Measurements from ENCODE around the gene GFI1B. TPM values are rescaled to one million over a fixed set of nuclear protein-coding genes. Genes with fewer than 3 reads are reported as not detected.

Gene GFI1B
- total and polyA plus RNA-seq, 10 of the 15 experiments (the other 5 are each of a cell fraction or from before 2014, with no cell fraction given), result 0.04 to 0.11 (median 0.05) TPM; not detected in 7

DNA sequence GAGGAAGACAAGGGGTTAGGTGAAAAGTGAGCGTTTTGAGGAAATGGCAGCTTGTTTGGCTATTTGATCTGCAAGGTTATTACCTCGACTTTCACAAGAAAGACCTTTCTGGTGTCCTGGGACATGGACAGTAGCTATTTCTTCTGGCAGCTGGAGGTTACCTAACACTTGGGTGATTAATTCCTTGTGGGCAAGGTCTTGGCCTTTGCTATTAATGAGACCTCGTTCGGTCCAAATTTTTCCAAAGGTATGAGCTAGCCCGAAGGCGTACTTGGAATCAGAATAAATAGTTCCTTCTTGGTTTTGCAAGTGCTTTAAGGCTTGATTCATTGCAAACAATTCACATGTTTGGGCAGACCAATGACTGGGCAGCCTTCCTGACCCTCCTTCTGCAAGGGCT, 57.2 kb downstream of the GFI1B start (continued):
- TF ChIP-seq PAX8 (IDR thresholded peaks at IDR 0.05), result no peak

DNA sequence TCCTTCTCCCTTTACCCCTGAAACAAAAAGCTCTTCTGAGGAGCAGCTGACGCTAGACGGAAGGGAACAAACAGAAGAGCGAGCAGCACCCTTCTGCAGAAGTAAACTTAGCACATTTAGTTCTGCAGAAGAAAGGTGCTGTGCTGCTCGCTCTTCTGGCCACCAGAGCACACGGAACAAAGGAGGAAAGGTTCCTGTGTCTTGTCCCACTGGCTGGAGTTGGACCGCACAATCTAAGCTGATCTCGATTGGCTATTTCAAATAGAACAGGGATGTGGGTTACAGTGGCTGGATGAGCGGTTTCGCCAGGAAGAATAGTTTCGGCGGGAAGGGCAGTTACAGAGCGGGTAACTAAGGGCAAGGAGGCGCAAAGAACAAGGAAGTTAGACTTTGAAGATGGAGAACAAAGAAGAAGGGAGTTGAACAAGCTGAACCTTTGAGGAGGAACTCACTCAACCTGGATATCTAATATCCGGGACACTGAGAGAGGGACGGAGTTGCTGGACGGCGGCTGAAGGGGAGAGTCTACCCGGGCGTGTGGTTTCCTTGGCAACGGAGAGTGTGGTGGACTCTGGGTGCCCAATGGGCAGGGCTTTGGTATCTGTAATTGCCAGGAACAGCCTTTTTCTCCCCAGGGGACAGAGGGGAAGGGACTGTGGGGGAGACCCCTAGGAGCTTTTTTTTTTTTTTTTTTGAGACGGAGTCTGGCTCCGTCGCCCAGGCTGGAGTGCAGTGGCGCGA, 59.5 kb downstream of the GFI1B start:
- Histone ChIP-seq H3K9me3 (replicated peaks; ENCODE audit: control insufficient read depth, insufficient read depth, low read length) (no peaks in the 10 kb centered on the region), H3K9ac (ENCODE audit: control insufficient read depth, insufficient read depth, low read length) (no peak overlapping the region), H3K4me2 (ENCODE audit: control insufficient read depth, insufficient read depth) (no peak overlapping the region), H4K20me1 (ENCODE audit: control insufficient read depth, insufficient read depth) (peaks cover 6% of the 10 kb centered on the region; the same call in 1 of the 2 replicates), H3K79me2 (ENCODE audit: control insufficient read depth, insufficient read depth, low read length) (peaks cover 28% of the 10 kb centered on the region), H3K36me3 (ENCODE audit: control insufficient read depth in 2 of 2, insufficient read depth in 2 of 2, low read length in 1 of 2) (peaks cover 7 to 11% of the 10 kb centered on the region in 2 experiments; a peak in 2 of 4 replicates), H3K4me1 (ENCODE audit: control insufficient read depth, insufficient read depth, low read length) (no peaks in the 10 kb centered on the region), H3K27me3 (replicated peaks in 1 of 2; ENCODE audit: control insufficient read depth in 2 of 2, insufficient read depth in 2 of 2, low read length in 1 of 2) (no peaks in the 10 kb centered on the region), H3K27ac (ENCODE audit: control insufficient read depth, insufficient read depth) (no peak overlapping the region), H2AFZ (ENCODE audit: control insufficient read depth, low read depth, low read length) (no peak overlapping the region), H3K4me3 (no peak overlapping the region)
- SMC1A ChIA-PET (ENCODE audit: uncharacterized antibody, unreplicated experiment), result interaction anchor here (0.8 kb wide), 1 partner anchor 14 kb away, joined by 4 read pairs; no protein-coding TSS in a partner anchor
- no TSS peak for BruUV-seq (replicated peaks)
- FAIRE-seq (no peak), DNase-seq (ENCODE audit: low read depth, low spot score) (no peak), ATAC-seq (no peak)
- POLR2A ChIA-PET, result no interaction called here
- RAD21 ChIA-PET (ENCODE audit: unreplicated experiment), result interaction anchor here (1.6 kb wide), 1 partner anchor 109 kb away, joined by 6 read pairs; no protein-coding TSS in a partner anchor
- WGBS (ENCODE audit: insufficient coverage, insufficient replicate concordance, low lambda C conversion rate, missing lambda C conversion rate), result 95% methylated on average over 20 of the region's 25 CpGs
- CTCF ChIA-PET, result interaction anchor here (3.5 kb wide), 1 partner anchor 15 kb away, joined by 25 read pairs; no protein-coding TSS in a partner anchor
- intact Hi-C loops (cut with micrococcal nuclease; ENCODE audit: unreplicated experiment) (no loop called here), in situ Hi-C loops (cut with MboI) (no loop called here)
- TF ChIP-seq NR2C1 (IDR thresholded peaks at IDR 0.05) (no peak), ZBED1 (IDR thresholded peaks at IDR 0.05; ENCODE audit: borderline replicate concordance) (no peak), IRF3 (IDR thresholded peaks at IDR 0.05) (no peak), SUZ12 (IDR thresholded peaks at IDR 0.05; ENCODE audit: unreplicated experiment) (no peak), CBFB (IDR thresholded peaks at IDR 0.05; ENCODE audit: low read depth) (no peak), ZNF207 (IDR thresholded peaks at IDR 0.05; ENCODE audit: borderline replicate concordance) (no peak), NFIC (IDR thresholded peaks at IDR 0.05; ENCODE audit: low read depth, low read length) (no peak), SRF (IDR thresholded peaks at IDR 0.05; ENCODE audit: low read depth in 2 of 2, low read length in 2 of 2) (no peak)
- TF ChIP-seq, protein P1, sequence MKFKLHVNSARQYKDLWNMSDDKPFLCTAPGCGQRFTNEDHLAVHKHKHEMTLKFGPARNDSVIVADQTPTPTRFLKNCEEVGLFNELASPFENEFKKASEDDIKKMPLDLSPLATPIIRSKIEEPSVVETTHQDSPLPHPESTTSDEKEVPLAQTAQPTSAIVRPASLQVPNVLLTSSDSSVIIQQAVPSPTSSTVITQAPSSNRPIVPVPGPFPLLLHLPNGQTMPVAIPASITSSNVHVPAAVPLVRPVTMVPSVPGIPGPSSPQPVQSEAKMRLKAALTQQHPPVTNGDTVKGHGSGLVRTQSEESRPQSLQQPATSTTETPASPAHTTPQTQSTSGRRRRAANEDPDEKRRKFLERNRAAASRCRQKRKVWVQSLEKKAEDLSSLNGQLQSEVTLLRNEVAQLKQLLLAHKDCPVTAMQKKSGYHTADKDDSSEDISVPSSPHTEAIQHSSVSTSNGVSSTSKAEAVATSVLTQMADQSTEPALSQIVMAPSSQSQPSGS (IDR thresholded peaks at IDR 0.05; ENCODE audit: low read length), result no peak
- TF ChIP-seq, protein P2, sequence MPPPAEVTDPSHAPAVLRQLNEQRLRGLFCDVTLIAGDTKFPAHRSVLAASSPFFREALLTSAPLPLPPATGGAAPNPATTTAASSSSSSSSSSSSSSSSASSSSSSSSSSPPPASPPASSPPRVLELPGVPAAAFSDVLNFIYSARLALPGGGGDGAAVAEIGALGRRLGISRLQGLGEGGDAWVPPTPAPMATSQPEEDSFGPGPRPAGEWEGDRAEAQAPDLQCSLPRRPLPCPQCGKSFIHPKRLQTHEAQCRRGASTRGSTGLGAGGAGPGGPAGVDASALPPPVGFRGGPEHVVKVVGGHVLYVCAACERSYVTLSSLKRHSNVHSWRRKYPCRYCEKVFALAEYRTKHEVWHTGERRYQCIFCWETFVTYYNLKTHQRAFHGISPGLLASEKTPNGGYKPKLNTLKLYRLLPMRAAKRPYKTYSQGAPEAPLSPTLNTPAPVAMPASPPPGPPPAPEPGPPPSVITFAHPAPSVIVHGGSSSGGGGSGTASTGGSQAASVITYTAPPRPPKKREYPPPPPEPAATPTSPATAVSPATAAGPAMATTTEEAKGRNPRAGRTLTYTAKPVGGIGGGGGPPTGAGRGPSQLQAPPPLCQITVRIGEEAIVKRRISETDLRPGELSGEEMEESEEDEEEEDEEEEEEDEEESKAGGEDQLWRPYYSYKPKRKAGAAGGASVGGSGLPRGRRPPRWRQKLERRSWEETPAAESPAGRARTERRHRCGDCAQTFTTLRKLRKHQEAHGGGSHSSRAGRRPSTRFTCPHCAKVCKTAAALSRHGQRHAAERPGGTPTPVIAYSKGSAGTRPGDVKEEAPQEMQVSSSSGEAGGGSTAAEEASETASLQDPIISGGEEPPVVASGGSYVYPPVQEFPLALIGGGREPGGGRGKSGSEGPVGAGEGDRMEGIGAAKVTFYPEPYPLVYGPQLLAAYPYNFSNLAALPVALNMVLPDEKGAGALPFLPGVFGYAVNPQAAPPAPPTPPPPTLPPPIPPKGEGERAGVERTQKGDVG (CRISPR knock-in tag; IDR thresholded peaks at IDR 0.05), result no peak
- TF ChIP-seq, protein P3, sequence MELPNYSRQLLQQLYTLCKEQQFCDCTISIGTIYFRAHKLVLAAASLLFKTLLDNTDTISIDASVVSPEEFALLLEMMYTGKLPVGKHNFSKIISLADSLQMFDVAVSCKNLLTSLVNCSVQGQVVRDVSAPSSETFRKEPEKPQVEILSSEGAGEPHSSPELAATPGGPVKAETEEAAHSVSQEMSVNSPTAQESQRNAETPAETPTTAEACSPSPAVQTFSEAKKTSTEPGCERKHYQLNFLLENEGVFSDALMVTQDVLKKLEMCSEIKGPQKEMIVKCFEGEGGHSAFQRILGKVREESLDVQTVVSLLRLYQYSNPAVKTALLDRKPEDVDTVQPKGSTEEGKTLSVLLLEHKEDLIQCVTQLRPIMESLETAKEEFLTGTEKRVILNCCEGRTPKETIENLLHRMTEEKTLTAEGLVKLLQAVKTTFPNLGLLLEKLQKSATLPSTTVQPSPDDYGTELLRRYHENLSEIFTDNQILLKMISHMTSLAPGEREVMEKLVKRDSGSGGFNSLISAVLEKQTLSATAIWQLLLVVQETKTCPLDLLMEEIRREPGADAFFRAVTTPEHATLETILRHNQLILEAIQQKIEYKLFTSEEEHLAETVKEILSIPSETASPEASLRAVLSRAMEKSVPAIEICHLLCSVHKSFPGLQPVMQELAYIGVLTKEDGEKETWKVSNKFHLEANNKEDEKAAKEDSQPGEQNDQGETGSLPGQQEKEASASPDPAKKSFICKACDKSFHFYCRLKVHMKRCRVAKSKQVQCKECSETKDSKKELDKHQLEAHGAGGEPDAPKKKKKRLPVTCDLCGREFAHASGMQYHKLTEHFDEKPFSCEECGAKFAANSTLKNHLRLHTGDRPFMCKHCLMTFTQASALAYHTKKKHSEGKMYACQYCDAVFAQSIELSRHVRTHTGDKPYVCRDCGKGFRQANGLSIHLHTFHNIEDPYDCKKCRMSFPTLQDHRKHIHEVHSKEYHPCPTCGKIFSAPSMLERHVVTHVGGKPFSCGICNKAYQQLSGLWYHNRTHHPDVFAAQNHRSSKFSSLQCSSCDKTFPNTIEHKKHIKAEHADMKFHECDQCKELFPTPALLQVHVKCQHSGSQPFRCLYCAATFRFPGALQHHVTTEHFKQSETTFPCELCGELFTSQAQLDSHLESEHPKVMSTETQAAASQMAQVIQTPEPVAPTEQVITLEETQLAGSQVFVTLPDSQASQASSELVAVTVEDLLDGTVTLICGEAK (IDR thresholded peaks at IDR 0.05; ENCODE audit: borderline replicate concordance), result no peak

All from GM12878 (cell line).